Renal cortical epithelial cell (primary cell): Measurements from ENCODE around the gene RSAD1. TPM values are rescaled to one million over a fixed set of nuclear protein-coding genes. Genes with fewer than 3 reads are reported as not detected.
A peak's percentile ranks its signal among the peaks of the same experiment; 100 is the strongest.
"Not testable (repeated sequence)": the region's sequence is repeated elsewhere in the genome, so short reads cannot be mapped to it uniquely, and the experiment has no call there.

Experiments used
- DNase-seq: peaks from one replicate; pipeline ENCODE4 v3.0.0-alpha.2; 2011; ENCODE audit warnings: low read depth
- total RNA-seq: library from RNA; depleted of rRNA; stranded (reverse); fragments of >200 nt; gene quantifications from 2 replicates; pipeline ENCODE4 v1.2.3, GENCODE V29; 2014

RSAD1 gene
- total RNA-seq, 1 donor from 2014 or later: 14.6 TPM

DNA sequence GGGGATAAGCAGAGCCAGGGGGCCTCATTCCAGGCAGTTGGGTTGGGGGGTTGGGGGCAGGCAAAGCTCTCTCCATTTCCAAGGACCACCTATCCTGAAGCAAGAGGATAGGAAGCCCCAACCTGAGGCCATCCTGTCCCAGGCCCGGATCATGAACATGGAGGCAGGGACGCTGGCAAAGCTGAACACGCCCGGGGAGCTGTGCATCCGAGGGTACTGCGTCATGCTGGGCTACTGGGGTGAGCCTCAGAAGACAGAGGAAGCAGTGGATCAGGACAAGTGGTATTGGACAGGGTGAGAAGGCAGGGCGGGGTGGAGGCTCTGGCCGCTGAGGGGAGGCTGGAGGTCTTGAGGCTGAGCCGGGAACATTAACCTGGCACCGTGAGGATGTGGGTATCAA lies 6.4 kb upstream of the RSAD1 start:
- DNase-seq: no peak

- peak; percentile 39 for DNase-seq
These were observed 5.9 kb upstream of the RSAD1 start for GRCh38 chr17:50472761-50473161.

DNA sequence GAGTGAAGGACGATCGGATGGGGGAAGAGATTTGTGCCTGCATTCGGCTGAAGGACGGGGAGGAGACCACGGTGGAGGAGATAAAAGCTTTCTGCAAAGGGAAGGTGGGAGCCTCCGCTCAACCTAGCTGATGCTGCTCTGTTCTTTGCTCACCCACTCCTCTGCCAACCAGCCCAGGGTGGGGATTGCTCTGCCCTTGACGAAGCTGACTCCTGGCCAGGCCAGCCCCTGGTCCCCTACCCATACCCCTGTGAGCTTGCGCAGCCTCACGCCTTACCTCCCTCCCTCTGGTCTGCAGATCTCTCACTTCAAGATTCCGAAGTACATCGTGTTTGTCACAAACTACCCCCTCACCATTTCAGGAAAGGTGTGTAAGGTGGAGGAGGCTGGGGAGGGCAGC lies 4.8 kb upstream of the RSAD1 start:
- no peak for DNase-seq

DNA sequence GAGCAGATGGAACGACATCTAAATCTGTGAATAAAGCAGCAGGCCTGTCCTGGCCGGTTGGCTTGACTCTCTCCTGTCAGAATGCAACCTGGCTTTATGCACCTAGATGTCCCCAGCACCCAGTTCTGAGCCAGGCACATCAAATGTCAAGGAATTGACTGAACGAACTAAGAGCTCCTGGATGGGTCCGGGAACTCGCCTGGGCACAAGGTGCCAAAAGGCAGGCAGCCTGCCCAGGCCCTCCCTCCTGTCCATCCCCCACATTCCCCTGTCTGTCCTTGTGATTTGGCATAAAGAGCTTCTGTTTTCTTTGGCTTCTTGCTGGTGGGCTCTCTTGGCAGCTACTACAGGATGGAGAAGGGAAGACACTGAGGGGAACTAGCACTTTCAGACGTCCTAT lies 4.1 kb upstream of the RSAD1 start:
- DNase-seq: no peak

GRCh38 chr17:50475362-50475761 lies 3.3 kb upstream of the RSAD1 start:
- no peak for DNase-seq

DNA sequence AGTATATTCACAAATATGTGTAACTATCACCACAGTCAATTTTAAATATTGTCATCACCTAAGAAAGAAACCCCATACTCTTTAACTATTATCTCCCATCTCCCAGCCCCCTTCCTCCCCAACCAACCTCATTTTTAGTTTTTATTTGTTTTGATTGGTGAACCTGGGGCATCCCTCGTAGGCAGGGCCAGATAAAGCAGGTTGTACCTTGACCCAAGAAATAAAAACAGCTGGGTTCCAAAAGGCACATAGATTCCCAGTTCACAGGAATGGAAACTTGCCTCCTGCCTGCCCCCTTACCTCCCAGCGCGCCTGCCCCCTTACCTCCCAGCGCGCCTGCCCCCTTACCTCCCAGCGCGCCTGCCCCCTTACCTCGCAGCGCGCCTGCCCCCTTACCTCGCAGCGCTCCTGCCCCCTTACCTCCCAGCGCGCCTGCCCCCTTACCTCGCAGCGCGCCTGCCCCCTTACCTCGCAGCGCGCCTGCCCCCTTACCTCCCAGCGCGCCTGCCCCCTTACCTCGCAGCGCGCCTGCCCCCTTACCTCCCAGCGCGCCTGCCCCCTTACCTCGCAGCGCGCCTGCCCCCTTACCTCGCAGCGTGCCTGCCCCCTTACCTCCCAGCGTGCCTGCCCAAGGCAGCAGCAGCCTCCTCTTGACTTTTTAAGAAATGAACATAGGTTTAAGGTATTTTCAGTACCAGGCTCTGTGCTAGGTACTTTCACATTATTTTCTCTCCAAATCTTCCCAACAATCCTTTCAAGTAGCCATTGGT lies 2.7 kb upstream of the RSAD1 start:
- not testable (repeated sequence) for DNase-seq

GRCh38 chr17:50476545-50477315 lies 1.9 kb upstream of the RSAD1 start:
- no peak for DNase-seq

GRCh38 chr17:50477976-50478375 lies 684 bp upstream of the RSAD1 start:
- no peak for DNase-seq

DNA sequence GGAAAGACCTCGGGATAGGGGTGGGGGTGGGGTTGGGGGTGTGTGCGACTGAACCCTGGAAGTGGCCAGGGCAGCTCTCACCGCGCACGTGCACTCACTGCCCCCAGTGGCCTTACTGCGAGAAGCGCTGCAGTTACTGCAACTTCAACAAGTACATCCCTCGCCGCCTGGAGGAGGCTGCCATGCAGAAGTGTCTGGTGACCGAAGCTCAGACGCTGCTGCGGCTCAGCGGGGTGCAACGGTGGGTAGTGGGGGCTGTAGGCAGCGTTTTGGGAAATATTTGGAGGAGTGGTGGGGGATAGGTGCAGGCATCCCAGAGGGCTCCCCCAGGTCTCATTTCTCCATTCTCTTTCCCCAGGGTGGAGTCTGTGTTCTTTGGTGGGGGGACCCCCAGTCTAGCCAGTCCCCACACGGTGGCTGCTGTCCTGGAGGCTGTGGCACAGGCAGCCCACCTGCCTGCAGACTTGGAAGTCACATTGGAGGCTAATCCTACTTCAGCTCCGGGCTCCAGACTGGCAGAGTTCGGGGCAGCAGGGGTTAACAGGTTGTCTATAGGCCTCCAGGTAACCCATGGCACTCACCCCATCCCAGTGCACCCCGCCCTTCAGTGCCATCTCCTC lies 972 bp downstream of the RSAD1 start:
- DNase-seq: peak; percentile 57

- DNase-seq: no peak
These were observed 1.6 kb downstream of the RSAD1 start for GRCh38 chr17:50480142-50480764.

DNA sequence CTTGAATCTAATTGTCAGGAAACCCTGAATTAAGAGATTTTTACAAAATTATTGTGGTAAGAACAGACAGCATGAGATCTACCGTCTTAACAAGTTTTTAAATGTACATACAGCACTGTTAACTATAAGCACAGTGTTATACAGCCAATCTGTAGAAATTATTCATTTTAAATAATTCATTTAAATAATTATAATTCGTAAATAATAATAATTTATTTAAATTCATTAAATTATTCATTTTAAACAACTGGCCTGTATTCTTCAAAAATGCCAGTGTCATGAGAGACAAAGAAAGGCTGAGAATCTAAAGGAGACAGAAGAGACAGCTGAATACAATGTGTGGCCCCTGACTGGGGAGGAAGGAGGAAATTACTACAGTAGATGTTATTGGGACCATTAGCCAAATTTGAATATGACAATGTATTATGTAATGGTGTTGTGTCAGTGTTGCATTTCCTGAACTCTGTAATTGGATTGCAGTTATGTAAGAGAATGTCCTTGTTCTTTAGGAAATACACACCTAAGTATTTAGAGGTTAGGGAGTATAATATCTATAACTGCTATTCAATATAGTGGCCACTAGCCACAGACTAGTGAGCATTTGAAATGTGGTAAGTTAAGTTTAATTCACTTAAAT lies 2.3 kb downstream of the RSAD1 start:
- no peak for DNase-seq

DNA sequence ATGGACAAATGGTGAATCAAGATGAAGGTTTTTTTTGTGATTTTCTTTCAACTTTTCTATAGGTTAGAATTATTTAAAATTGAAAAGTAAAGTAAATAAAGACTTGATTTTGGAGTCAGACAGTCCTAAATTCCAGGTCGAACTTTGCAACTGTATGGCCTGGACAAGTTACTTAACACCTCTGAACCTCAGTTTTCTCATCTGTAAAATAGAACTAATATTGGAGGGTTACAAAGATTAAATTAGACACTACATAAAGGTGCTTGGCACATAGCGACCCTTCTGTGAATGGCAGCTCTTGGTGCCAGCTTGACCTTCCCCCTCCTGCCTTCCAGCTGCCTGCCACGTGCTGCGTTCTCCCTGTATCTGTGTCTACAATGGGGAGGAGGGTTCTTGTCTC lies 3.0 kb downstream of the RSAD1 start:
- DNase-seq: no peak

DNA sequence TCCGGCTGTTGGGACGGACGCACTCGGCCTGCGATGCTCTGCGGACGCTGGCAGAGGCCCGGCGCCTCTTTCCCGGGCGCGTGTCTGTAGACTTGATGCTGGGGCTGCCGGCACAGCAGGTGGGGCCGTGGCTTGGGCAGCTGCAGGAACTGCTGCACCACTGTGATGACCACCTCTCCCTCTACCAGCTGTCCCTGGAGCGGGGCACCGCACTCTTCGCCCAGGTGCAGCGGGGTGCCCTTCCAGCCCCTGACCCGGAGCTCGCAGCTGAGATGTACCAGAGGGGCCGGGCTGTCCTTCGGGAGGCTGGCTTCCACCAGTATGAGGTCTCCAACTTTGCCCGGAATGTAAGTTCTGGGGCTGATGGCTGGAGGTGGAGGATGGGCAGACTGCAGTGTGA lies 3.5 kb downstream of the RSAD1 start:
- no peak for DNase-seq

DNA sequence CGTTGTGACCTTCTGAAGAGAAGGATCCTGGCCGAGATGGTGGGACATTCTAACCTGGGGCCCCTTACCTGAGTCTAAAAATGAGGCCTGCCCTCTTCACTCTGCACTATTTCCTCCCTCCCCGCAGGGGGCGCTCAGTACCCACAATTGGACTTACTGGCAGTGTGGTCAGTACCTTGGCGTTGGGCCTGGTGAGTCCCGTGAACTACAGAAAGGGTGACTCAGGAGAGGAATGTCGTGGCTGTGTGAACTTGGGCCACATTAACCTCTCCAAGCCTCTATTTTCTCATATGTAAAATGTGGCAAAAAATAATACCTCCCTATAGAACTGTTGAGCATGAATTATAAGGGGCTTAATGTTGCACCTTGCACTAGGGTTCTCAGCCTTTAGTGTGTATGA lies 3.9 kb downstream of the RSAD1 start:
- DNase-seq: peak; percentile 96

- DNase-seq: no peak
These were observed 4.6 kb downstream of the RSAD1 start for GRCh38 chr17:50483266-50483665.

- no peak for DNase-seq
These were observed 5.9 kb downstream of the RSAD1 start for GRCh38 chr17:50484386-50485155.

DNA sequence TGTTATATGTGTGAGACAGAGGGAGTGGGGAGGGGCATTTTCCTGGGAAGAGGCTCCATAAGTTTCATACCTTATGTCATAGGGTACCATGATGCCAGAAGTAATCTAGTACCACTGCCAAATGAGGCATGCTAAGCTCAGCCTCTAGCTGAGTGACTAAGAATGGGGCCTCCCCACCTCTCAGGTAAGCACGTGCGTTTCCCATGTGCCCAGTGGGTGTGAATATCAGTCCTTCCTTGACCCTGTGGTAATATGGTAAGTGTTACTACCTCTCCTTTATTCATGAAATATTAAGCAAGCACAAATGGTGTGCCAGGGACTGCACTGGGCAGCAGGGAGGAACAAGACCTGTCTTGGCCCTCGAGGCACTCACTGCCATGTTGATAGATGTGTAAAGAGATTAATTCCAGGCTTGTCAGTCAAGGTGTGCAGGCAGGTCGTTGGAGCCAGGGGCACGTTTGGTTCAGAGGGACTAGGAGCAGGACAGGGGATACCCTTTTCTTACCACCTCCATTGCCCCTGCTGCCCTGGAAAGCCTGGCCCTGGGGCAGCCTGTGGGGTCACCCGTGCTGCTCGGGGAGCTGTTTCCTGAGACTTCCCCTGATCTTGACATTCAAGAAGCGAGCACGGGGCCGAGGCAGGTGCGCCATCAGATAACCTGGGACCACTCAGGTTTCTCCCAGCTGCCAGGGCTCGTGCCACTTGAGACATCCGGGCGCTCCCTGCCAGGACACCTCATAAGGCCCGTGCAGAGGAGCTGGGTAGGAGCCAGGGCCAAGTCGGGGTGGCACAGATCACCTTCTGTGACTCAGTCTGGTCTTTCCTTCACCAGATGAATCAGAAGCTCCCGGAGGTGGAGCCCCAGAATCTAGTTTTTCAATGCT lies 8.8 kb downstream of the RSAD1 start:
- no peak for DNase-seq

- DNase-seq: no peak
These were observed 10.2 kb downstream of the RSAD1 start for GRCh38 chr17:50488880-50489279.

DNA sequence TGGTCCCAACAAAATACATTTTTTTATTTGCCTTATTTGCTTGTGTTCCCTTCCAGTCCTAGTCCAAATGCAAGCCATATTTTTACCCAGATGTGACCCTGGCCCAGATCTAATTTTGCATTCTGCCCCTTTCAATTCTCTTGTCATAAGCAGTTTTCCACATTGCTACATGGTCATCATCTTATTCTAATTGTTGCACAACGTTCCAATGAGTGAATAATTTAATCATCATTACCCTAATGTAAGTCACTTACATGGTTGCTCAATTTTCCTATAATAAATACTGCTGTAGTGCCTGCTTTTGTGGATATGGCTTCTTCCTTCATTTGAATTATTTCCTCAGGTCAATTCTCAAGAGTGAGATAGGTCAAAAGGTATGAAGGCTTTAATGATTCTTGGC lies 12.8 kb downstream of the RSAD1 start:
- no peak for DNase-seq

DNA sequence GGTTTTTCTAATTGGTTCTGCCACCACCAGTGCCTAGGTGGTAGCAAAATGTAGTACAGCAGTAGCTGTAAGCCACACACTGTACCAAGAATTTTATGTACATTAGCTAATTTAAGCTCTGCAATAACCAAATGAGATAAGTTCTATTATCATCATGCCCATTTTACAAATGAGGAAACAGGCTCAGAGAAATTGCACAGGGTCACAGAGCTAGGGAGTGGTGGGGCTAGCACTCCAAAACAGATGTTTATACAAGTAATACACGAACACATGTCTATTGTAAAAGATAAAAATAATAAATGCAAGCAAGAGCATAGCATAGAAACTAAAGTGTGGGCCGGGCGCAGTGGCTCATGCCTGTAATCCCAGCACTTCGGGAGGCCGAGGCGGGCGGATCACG lies 13.6 kb downstream of the RSAD1 start:
- DNase-seq: no peak
